Lung (tissue), 12 donors: Measurements from ENCODE around the gene RHOG. TPM values are rescaled to one million over a fixed set of nuclear protein-coding genes. Genes with fewer than 3 reads are reported as not detected.

Experiments
- ATAC-seq: fragments of 200-7000 bp; cut with Tn5 transposase; one replicate; pipeline ENCODE4 v1.9.1; 2020; ENCODE audit warnings: moderate number of reproducible peaks; ENCODE audit not compliant: insufficient read depth, low FRiP score
- DNase-seq, 3 donors: peaks; one replicate each; pipeline ENCODE4 v3.0.0-alpha.2; 2013 to 2017
- H3K27ac ChIP-seq, 2 donors: one replicate each; pipeline ENCODE4 v1.5.1; 2013; ENCODE audit warnings: mild to moderate bottlenecking in 2 of 2, moderate library complexity in 2 of 2, control low read depth in 1 of 2, inconsistent platforms in 1 of 2, low read depth in 1 of 2, low read length in 1 of 2
- H3K27me3 ChIP-seq, 3 donors: one replicate each; pipeline ENCODE4 v1.5.1; 2013; ENCODE audit warnings: low read length in 2 of 3; ENCODE audit not compliant: control insufficient read depth in 3 of 3, insufficient read depth in 3 of 3
- H3K36me3 ChIP-seq, 4 donors: one replicate each; pipeline ENCODE4 v1.5.1; 2013; ENCODE audit warnings: low read length in 4 of 4, mild to moderate bottlenecking in 1 of 4, moderate library complexity in 1 of 4; ENCODE audit not compliant: control insufficient read depth in 4 of 4, insufficient read depth in 4 of 4
- H3K4me1 ChIP-seq, 5 donors: one replicate each; pipeline ENCODE4 v1.5.1; 2013; ENCODE audit warnings: low read length in 5 of 5, mild to moderate bottlenecking in 2 of 5, moderate library complexity in 1 of 5; ENCODE audit not compliant: control insufficient read depth in 5 of 5, insufficient read depth in 5 of 5
- H3K4me3 ChIP-seq: one replicate; pipeline ENCODE4 v1.5.1; 2013; ENCODE audit warnings: mild to moderate bottlenecking, control low read depth, moderate library complexity
- H3K9ac ChIP-seq, 2 donors: one replicate each; pipeline ENCODE4 v1.5.1; 2013; ENCODE audit warnings: low read length in 2 of 2, control low read depth in 1 of 2; ENCODE audit not compliant: insufficient read depth in 1 of 2
- H3K9me3 ChIP-seq, 4 donors: one replicate each; pipeline ENCODE4 v1.5.1; 2013; ENCODE audit warnings: low read length in 3 of 4, mild to moderate bottlenecking in 1 of 4, moderate library complexity in 1 of 4; ENCODE audit not compliant: control insufficient read depth in 4 of 4, insufficient read depth in 3 of 4
- CTCF ChIP-seq: IDR thresholded peaks from 2 replicates; pipeline ENCODE4 v1.5.1; 2012; ENCODE audit warnings: mild to moderate bottlenecking; ENCODE audit errors: control extremely low read depth, extremely low read depth
- WGBS, 2 donors: extraction: QIAGEN DNeasy Blood & Tissue Kit; methylation state at CpG; one replicate each; pipeline ENCODE4 v1.1.7; 2013; 5-methylcytosine and 5-hydroxymethylcytosine counted together
- polyA plus RNA-seq, 2 donors: library from polyadenylated mRNA; stranded (reverse); fragments of 200-250 nt; gene quantifications; one replicate each; pipeline ENCODE4 v1.2.1, GENCODE V29; 2013
- total RNA-seq, 2 donors: library from RNA; depleted of rRNA in 1 of 2; stranded (reverse); fragments of >200 nt in 1 of 2; gene quantifications; one replicate each; pipeline ENCODE4 v1.2.1, GENCODE V29; 2014 to 2021
- donor health status: control.
- donor health status: control.
- donor health status: Bipolar disorder and iron deficiency.
- donor health status: healthy.
- donor health status: DM: yes; HTN: yes; CAD: no.

The RHOG gene
- total and polyA plus RNA-seq, 4 donors, result 15.4 to 287 (median 82.6) TPM

DNA sequence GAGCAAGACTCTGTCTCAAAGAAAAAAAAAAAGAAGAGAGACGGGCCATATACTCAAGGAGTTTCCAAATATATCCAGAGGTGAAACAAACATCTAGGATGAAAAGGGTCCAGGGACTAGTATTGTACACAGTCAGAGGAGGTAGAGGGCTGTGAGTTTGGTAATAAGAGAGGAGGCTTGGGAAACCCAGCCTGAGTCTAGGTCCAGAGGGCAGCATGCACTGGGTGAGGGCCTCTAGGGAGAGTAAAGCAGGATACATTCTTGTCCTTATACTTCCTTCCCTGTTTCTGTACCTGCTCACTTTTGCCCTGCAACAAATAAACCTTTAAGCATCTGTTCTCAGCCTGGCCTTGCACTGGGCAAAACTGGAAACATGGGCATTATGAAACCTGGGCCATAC lies 46.2 kb upstream of the RHOG start:
- no peak overlapping the region for H3K27ac ChIP-seq
- H3K27me3 ChIP-seq, result no peaks in the 10 kb centered on the region
- no peak overlapping the region for H3K9ac ChIP-seq
- TF ChIP-seq CTCF, result no peak
- H3K9me3 ChIP-seq, result no peaks in the 10 kb centered on the region
- ATAC-seq (no peak), DNase-seq (no peak)
- H3K4me1 ChIP-seq, result peaks cover 0 to 3% (median 0%) of the 10 kb centered on the region in 5 donors
- no peak overlapping the region for H3K4me3 ChIP-seq
- no peaks in the 10 kb centered on the region for H3K36me3 ChIP-seq
- 36 to 82% methylated on average over 1 of the region's 1 CpG for WGBS, 2 donors

DNA sequence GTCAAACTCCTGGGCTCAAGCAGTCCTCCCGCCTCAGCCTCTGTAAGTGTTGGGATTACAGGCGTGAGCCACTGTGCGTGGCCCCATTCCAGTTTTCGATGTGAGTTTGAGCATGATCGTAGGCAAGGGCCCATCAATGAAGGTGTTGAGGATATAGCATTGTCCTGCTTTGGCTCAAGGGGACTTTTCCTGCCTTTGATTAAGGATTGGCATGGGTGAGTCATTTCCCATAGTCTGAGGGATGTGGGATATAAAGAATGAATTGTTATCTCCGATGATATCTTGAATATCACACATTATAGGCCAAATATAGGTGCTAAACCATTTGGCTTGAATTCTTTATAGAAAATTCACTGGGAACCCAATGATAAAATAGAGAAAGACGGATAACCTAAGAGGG lies 45.1 kb upstream of the RHOG start:
- ATAC-seq (no peak), DNase-seq (no peak)
- no peak for TF ChIP-seq CTCF
- H3K27ac ChIP-seq, result no peak overlapping the region
- H3K27me3 ChIP-seq, result no peaks in the 10 kb centered on the region
- H3K4me3 ChIP-seq, result no peak overlapping the region
- H3K9me3 ChIP-seq, result no peaks in the 10 kb centered on the region
- WGBS, 2 donors, result 90 to 95% methylated on average over 7 of the region's 7 CpGs
- H3K9ac ChIP-seq, result no peak overlapping the region
- peaks cover 0 to 4% (median 0%) of the 10 kb centered on the region in 5 donors for H3K4me1 ChIP-seq
- H3K36me3 ChIP-seq, result no peaks in the 10 kb centered on the region

- Histone ChIP-seq H3K27ac (no peak overlapping the region), H3K4me3 (no peak overlapping the region), H3K27me3 (no peaks in the 10 kb centered on the region), H3K9ac (no peak overlapping the region), H3K4me1 (peaks cover 0 to 13% (median 6%) of the 10 kb centered on the region in 5 donors), H3K9me3 (no peaks in the 10 kb centered on the region), H3K36me3 (no peaks in the 10 kb centered on the region)
- TF ChIP-seq CTCF, result no peak
- ATAC-seq, result no peak
- DNase-seq, result no peak
Measured at GRCh38 chr11:3882655-3883054, 41.9 kb upstream of the RHOG start.

DNA sequence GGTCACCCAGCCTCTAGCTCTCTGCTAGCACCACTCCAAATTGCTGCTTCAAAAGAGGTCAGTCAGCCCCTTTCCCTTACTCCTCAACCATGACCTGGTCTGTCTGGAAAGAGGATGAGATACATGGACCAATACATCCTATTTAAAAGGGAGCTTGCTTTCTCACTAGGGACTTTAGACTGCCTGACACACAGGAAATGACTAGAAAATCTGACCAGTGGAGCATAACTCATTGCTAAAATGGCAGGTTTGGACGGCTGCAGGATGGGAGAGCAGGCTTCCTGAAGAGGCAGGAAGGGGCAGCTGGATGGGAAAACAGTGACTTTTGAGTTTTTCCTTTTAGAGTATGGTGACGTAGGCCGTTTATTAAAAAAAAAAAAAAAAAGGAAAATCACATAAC lies 40.0 kb upstream of the RHOG start:
- 27 to 48% methylated on average over 3 of the region's 3 CpGs for WGBS, 2 donors
- no peaks in the 10 kb centered on the region for H3K36me3 ChIP-seq
- H3K27ac ChIP-seq, result peak overlapping the region in 1 of 2 donors; percentile 40
- H3K9me3 ChIP-seq, result no peaks in the 10 kb centered on the region
- no peak for TF ChIP-seq CTCF
- no peaks in the 10 kb centered on the region for H3K27me3 ChIP-seq
- H3K9ac ChIP-seq, result no peak overlapping the region
- peaks cover 0 to 13% (median 8%) of the 10 kb centered on the region in 5 donors for H3K4me1 ChIP-seq
- ATAC-seq (no peak), DNase-seq (no peak)
- H3K4me3 ChIP-seq, result no peak overlapping the region
